ENCODE data around the gene FAM222A. TPM values are rescaled to one million over a fixed set of nuclear protein-coding genes. Genes with fewer than 3 reads are reported as not detected.

The FAM222A gene
- total RNA-seq, 1 donor from 2014 or later, result 6.2 TPM

DNA sequence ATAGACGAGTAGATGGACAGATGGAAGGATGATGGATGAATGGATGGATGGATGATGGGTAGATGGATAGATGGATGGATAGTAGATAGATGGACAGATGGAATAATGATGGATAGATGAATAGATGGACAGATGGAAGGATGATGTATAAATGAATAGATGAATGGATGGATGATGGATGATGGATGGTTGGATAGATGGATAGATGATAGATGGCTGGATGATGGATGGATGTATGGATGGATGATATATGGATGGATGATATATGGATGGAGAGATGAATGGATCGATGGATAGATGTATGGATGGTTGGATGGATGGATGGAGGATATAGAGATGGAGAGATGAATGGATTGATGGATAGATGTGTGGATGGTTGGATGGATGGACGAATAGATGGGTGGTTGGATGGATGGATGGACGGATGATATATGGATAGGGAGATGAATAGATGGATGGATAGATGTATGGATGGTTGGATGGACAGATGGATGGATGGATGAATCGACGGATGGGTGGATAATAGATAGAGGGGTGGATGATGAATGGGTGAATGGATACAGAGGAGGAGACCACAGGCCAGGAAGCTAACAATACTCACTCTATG, 100.3 kb downstream of the FAM222A start:
- H3K4me3 ChIP-seq, result no peak overlapping the region
- TF ChIP-seq, protein P1, sequence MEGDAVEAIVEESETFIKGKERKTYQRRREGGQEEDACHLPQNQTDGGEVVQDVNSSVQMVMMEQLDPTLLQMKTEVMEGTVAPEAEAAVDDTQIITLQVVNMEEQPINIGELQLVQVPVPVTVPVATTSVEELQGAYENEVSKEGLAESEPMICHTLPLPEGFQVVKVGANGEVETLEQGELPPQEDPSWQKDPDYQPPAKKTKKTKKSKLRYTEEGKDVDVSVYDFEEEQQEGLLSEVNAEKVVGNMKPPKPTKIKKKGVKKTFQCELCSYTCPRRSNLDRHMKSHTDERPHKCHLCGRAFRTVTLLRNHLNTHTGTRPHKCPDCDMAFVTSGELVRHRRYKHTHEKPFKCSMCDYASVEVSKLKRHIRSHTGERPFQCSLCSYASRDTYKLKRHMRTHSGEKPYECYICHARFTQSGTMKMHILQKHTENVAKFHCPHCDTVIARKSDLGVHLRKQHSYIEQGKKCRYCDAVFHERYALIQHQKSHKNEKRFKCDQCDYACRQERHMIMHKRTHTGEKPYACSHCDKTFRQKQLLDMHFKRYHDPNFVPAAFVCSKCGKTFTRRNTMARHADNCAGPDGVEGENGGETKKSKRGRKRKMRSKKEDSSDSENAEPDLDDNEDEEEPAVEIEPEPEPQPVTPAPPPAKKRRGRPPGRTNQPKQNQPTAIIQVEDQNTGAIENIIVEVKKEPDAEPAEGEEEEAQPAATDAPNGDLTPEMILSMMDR (IDR thresholded peaks at IDR 0.05), result no peak
- no peak for ATAC-seq
- H3K36me3 ChIP-seq, result no peaks in the 10 kb centered on the region
- no peaks in the 10 kb centered on the region for H3K27me3 ChIP-seq
- no peaks in the 10 kb centered on the region for H3K9me3 ChIP-seq
- no peak overlapping the region for H3K27ac ChIP-seq
- no peaks in the 10 kb centered on the region for H3K4me1 ChIP-seq
- DNase-seq, result no peak
- intact Hi-C loops (cut with DNase I), result no loop called here

DNA sequence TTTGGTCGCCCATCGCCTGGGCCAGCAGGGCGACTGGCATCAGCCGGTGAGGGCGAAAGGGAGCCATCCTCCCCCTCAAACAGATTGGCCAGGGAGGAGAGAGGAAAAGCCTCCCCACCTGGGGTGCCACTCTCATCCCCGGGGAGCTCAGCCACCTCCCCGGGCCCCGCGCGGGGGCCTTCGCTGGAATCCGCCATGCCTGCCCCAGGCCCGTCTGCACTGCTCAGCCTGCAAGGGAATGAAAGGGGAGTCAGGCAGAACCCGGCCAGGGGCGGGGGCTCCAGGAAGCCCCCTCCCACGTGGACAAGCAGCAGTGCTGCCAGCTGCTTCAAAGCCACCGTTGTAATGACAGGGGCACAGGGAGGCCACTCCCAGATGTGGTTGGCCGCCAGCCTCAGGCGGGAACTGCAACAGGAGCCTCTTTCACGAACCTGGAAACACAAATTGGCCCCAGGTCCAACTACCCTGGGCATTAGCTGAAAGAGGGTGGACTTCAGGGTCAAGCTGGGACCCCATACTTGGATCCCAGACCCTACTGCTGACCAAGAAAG, 101.0 kb downstream of the FAM222A start:
- TF ChIP-seq, protein P1 (IDR thresholded peaks at IDR 0.05), result no peak
- Histone ChIP-seq H3K27me3 (no peaks in the 10 kb centered on the region), H3K4me1 (no peaks in the 10 kb centered on the region), H3K4me3 (no peak overlapping the region), H3K36me3 (no peaks in the 10 kb centered on the region), H3K9me3 (no peaks in the 10 kb centered on the region), H3K27ac (no peak overlapping the region)
- ATAC-seq (no peak), DNase-seq (no peak)
- intact Hi-C loops (cut with DNase I), result no loop called here

DNA sequence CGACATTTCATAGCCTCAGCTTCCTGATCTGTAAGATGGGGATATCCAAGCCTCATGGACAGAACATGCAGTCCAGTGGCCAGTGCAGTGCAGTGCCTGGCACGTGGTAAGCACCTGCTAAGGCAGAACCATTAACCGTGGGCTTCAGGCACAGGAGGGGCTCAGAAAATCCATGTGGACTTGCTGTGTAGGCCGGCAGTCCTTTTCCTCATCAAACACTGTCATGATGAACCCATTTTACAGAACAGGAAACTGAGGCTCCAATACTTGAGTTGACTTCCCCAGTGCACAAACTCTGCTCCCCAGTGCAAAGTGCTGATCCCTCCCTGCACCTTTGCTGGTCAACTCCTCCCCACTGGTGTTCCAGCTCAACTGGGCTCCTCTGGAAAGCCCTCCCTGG, 101.6 kb downstream of the FAM222A start:
- Histone ChIP-seq H3K4me3 (no peak overlapping the region), H3K9me3 (no peaks in the 10 kb centered on the region), H3K4me1 (no peaks in the 10 kb centered on the region), H3K27ac (no peak overlapping the region), H3K27me3 (no peaks in the 10 kb centered on the region), H3K36me3 (no peaks in the 10 kb centered on the region)
- ATAC-seq (no peak), DNase-seq (no peak)
- intact Hi-C loops (cut with DNase I), result no loop called here
- TF ChIP-seq, protein P1 (IDR thresholded peaks at IDR 0.05), result no peak

DNA sequence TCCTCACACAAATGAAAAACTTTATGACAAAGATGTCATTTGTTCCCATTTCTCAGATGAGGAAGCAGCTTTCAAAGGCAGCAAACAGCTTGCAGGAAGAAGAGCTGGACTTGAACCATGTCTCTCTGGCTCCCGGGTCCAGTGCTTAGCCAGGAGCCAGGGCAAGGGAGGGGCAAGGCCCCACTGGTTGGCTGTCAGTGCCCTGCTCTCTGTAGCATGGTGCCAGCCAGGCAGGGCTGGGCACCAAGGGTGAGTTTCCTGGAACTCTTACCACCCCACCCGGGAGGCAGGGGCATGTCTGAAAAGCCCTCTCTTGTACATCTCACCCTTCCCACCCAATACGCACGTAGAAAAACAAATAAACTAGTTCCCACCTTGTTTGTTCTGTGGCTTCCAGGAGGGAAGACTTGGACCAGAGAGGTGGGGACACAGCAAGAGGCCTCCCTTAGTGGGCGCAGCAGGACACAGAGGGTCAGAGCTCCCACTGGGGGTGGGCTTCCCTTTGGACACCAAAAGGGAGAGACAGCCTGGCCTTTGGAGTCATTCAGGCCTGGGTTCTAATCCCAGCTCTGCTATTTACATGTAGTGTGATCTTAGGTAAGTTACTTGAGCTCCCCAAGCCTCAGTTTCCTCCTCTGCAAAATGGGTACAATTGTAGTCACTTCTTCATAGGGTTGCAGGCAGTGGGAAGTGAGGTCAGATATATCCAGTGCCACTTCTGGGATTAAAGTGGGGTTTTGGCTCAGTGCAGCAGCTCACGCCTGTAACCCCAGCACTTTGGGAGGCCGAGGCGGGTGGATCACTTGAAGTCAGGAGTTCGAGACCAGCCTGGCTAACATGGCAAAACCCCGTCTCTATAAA, 102.4 kb downstream of the FAM222A start:
- TF ChIP-seq, protein P1 (IDR thresholded peaks at IDR 0.05), result no peak
- Histone ChIP-seq H3K4me1 (no peaks in the 10 kb centered on the region), H3K27ac (no peak overlapping the region), H3K9me3 (no peaks in the 10 kb centered on the region), H3K4me3 (no peak overlapping the region), H3K36me3 (no peaks in the 10 kb centered on the region), H3K27me3 (no peaks in the 10 kb centered on the region)
- ATAC-seq (no peak), DNase-seq (no peak)
- intact Hi-C loops (cut with DNase I), result no loop called here

DNA sequence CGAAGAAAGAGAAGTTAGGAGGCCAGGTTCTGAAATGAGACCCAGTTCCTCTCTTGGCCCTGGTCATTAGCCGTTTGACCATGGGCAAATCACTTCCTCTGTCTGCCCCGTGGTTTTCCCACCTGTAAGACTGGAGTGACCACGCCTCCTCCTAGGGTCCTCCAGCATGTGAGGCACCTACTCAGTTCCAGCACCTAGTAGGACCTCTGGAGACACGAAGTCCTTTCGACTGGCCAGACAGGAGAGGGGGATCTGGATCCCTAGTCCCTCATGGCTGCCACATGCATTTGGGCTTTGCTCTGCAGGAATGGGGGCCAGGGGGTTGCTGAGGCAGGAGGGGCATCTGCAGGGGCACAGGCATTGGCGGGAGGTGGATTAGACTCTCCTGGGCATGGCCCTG, 103.2 kb downstream of the FAM222A start:
- H3K4me1 ChIP-seq, result no peaks in the 10 kb centered on the region
- H3K27ac ChIP-seq, result no peak overlapping the region
- no peaks in the 10 kb centered on the region for H3K9me3 ChIP-seq
- intact Hi-C loops (cut with DNase I), result no loop called here
- H3K27me3 ChIP-seq, result no peaks in the 10 kb centered on the region
- TF ChIP-seq, protein P1 (IDR thresholded peaks at IDR 0.05), result no peak
- ATAC-seq, result no peak
- no peaks in the 10 kb centered on the region for H3K36me3 ChIP-seq
- no peak overlapping the region for H3K4me3 ChIP-seq
- DNase-seq, result no peak
